GF-D8 (cell line): Measurements from ENCODE around the gene INO80.
"Not testable (repeated sequence)": the region's sequence is repeated elsewhere in the genome, so short reads cannot be mapped to it uniquely, and the experiment has no call there.

Source experiments
- DNase-seq: peaks from one replicate; lab custom pipeline; 2025; lab: John Stamatoyannopoulos, UW

INO80 gene

GRCh38 chr15:41121951-41122350 lies 5.9 kb upstream of the INO80 start:
- no peak for DNase-seq

- DNase-seq: no peak
These were observed 827 bp upstream of the INO80 start for GRCh38 chr15:41116962-41117252.

GRCh38 chr15:41115652-41116115 lies 396 bp downstream of the INO80 start:
- no peak for DNase-seq

- DNase-seq: no peak
These were observed 874 bp downstream of the INO80 start for GRCh38 chr15:41115161-41115651.

GRCh38 chr15:41106947-41107346 lies 9.1 kb downstream of the INO80 start:
- DNase-seq: no peak

- DNase-seq: no peak
These were observed 10.4 kb downstream of the INO80 start for GRCh38 chr15:41105348-41106334.

- DNase-seq: no peak
These were observed 11.8 kb downstream of the INO80 start for GRCh38 chr15:41104234-41104633.

- no peak for DNase-seq
These were observed 13.2 kb downstream of the INO80 start for GRCh38 chr15:41102854-41103253.

- DNase-seq: no peak
These were observed 19.9 kb downstream of the INO80 start for GRCh38 chr15:41096178-41096577.

GRCh38 chr15:41085029-41085428 lies 31.1 kb downstream of the INO80 start:
- no peak for DNase-seq

- DNase-seq: no peak
These were observed 35.9 kb downstream of the INO80 start for GRCh38 chr15:41080144-41080543.

- no peak for DNase-seq
These were observed 36.4 kb downstream of the INO80 start for GRCh38 chr15:41079717-41080116.

GRCh38 chr15:41078879-41079278 lies 37.2 kb downstream of the INO80 start:
- not testable (repeated sequence) for DNase-seq

GRCh38 chr15:41078125-41078524 lies 38.0 kb downstream of the INO80 start:
- no peak for DNase-seq

- DNase-seq: no peak
These were observed 43.1 kb downstream of the INO80 start for GRCh38 chr15:41073028-41073427.

GRCh38 chr15:41072013-41072412 lies 44.1 kb downstream of the INO80 start:
- no peak for DNase-seq

- DNase-seq: no peak
These were observed 49.6 kb downstream of the INO80 start for GRCh38 chr15:41066516-41066915.

- DNase-seq: no peak
These were observed 54.4 kb downstream of the INO80 start for GRCh38 chr15:41061667-41062066.

GRCh38 chr15:41060505-41060904 lies 55.6 kb downstream of the INO80 start:
- no peak for DNase-seq

- DNase-seq: no peak
These were observed 59.3 kb downstream of the INO80 start for GRCh38 chr15:41056810-41057209.

- no peak for DNase-seq
These were observed 60.4 kb downstream of the INO80 start for GRCh38 chr15:41055706-41056105.

GRCh38 chr15:41051139-41051538 lies 64.9 kb downstream of the INO80 start:
- DNase-seq: no peak

- no peak for DNase-seq
These were observed 67.2 kb downstream of the INO80 start for GRCh38 chr15:41048852-41049251.

GRCh38 chr15:41048397-41048796 lies 67.7 kb downstream of the INO80 start:
- no peak for DNase-seq
